Measurements from ENCODE around the gene IFT74. TPM values are rescaled to one million over a fixed set of nuclear protein-coding genes. Genes with fewer than 3 reads are reported as not detected.

The IFT74 gene
- total RNA-seq, 4 donors from 2014 or later: 23.0 to 40.0 (median 29.9) TPM

GRCh38 chr9:27003426-27004077 is 47.3 kb downstream of the IFT74 start:
- no peaks in the 10 kb centered on the region for H3K9me3 ChIP-seq
- H3K4me3 ChIP-seq (replicated peaks in 1 of 3): no peak overlapping the region
- WGBS, 2 donors: 37 to 48% methylated on average over 3 of the region's 3 CpGs
- peaks cover 8% of the 10 kb centered on the region in 2 donors for H3K4me1 ChIP-seq
- no peaks in the 10 kb centered on the region for H3K27me3 ChIP-seq
- no peaks in the 10 kb centered on the region for H3K36me3 ChIP-seq
- TF ChIP-seq POLR2A (IDR thresholded peaks at IDR 0.05): no peak
- no peak for TF ChIP-seq CTCF (IDR thresholded peaks at IDR 0.05)
- DNase-seq: peak in 1 of 2 donors; percentile 37
- H3K27ac ChIP-seq: peak overlapping the region; percentile 18 to 56 (median 51)
- intact Hi-C loops (cut with DNase I): no loop called here

GRCh38 chr9:27005491-27005890 is 49.3 kb downstream of the IFT74 start, which contains the start of gene LRRC19:
Gene LRRC19 (minus strand): TSS chr9:27005672. CDS start chr9:26999694, 5,978 bp downstream.
- Histone ChIP-seq H3K9me3 (no peaks in the 10 kb centered on the region), H3K27ac (no peak within 1 kb of the TSS), H3K36me3 (no peaks in the 10 kb centered on the region), H3K27me3 (no peaks in the 10 kb centered on the region), H3K4me1 (peaks cover 8% of the 10 kb centered on the region in 2 donors), H3K4me3 (replicated peaks in 1 of 3) (no peak within 1 kb of the TSS)
- intact Hi-C loops (cut with DNase I): no loop called here
- WGBS, 2 donors: 94 to 96% methylated on average over 3 of the region's 3 CpGs
- DNase-seq: no peak
- TF ChIP-seq CTCF (IDR thresholded peaks at IDR 0.05) (no peak), POLR2A (IDR thresholded peaks at IDR 0.05) (no peak)

GRCh38 chr9:27019589-27019988 is 63.4 kb downstream of the IFT74 start:
- Histone ChIP-seq H3K27me3 (no peaks in the 10 kb centered on the region), H3K9me3 (no peaks in the 10 kb centered on the region), H3K4me1 (no peaks in the 10 kb centered on the region), H3K36me3 (peaks cover 21 to 25% of the 10 kb centered on the region in 2 donors), H3K27ac (no peak overlapping the region), H3K4me3 (replicated peaks in 1 of 3) (no peak overlapping the region)
- intact Hi-C loops (cut with DNase I): no loop called here
- TF ChIP-seq CTCF (IDR thresholded peaks at IDR 0.05) (no peak), POLR2A (IDR thresholded peaks at IDR 0.05) (no peak)
- no peak for DNase-seq

- H3K4me1 ChIP-seq: no peaks in the 10 kb centered on the region
- no peaks in the 10 kb centered on the region for H3K9me3 ChIP-seq
- H3K27me3 ChIP-seq: no peaks in the 10 kb centered on the region
- DNase-seq: no peak
- H3K27ac ChIP-seq: no peak overlapping the region
- intact Hi-C loops (cut with DNase I): no loop called here
- H3K36me3 ChIP-seq: peaks cover 9 to 10% of the 10 kb centered on the region in 2 donors
- TF ChIP-seq POLR2A (IDR thresholded peaks at IDR 0.05) (no peak), CTCF (IDR thresholded peaks at IDR 0.05) (no peak)
- no peak overlapping the region for H3K4me3 ChIP-seq (replicated peaks in 1 of 3)
- WGBS, 2 donors: 94 to 97% methylated on average over 5 of the region's 5 CpGs
Observed at GRCh38 chr9:27022920-27023319, 66.7 kb downstream of the IFT74 start.

GRCh38 chr9:27029186-27029585 is 73.0 kb downstream of the IFT74 start:
- H3K4me3 ChIP-seq (replicated peaks in 1 of 3): no peak overlapping the region
- WGBS, 2 donors: 91 to 94% methylated on average over 7 of the region's 7 CpGs
- intact Hi-C loops (cut with DNase I): no loop called here
- no peaks in the 10 kb centered on the region for H3K27me3 ChIP-seq
- no peak overlapping the region for H3K27ac ChIP-seq
- H3K36me3 ChIP-seq: peaks cover 3% of the 10 kb centered on the region in 2 donors
- TF ChIP-seq POLR2A (IDR thresholded peaks at IDR 0.05) (no peak), CTCF (IDR thresholded peaks at IDR 0.05) (no peak)
- DNase-seq: no peak
- no peaks in the 10 kb centered on the region for H3K4me1 ChIP-seq
- H3K9me3 ChIP-seq: no peaks in the 10 kb centered on the region
